Cardiac muscle cell (in vitro differentiated cells and primary cell): ENCODE results near the gene PRKAG2. TPM values are rescaled to one million over a fixed set of nuclear protein-coding genes. Genes with fewer than 3 reads are reported as not detected.

ENCODE experiments used
- DNase-seq, 2 donors: peaks; one replicate each; pipeline versions ENCODE4 v3.0.0 to v3.0.0-alpha.2; 2010 to 2017; ENCODE audit warnings: low read depth in 1 of 2, low spot score in 1 of 2
- H3K27ac ChIP-seq: fragments of 200-600 bp; sonication (generic); 2 replicates; pipeline ENCODE4 v1.5.1; 2016
- H3K27me3 ChIP-seq: fragments of 200-600 bp; sonication (generic); 2 replicates; pipeline ENCODE4 v1.6.0; 2016; ENCODE audit warnings: control low read depth
- H3K36me3 ChIP-seq: fragments of 200-600 bp; sonication (generic); 2 replicates; pipeline ENCODE4 v1.5.1; 2016; ENCODE audit warnings: control low read depth
- H3K4me1 ChIP-seq: fragments of 200-600 bp; sonication (generic); 2 replicates; pipeline ENCODE4 v1.8.1; 2017; ENCODE audit warnings: low read depth, mild to moderate bottlenecking, mixed run types
- H3K4me3 ChIP-seq: fragments of 200-600 bp; sonication (generic); 2 replicates; pipeline ENCODE4 v1.5.1; 2016; ENCODE audit warnings: mild to moderate bottlenecking
- H3K9me3 ChIP-seq: fragments of 200-600 bp; sonication (generic); 2 replicates; pipeline ENCODE4 v1.5.1; 2017; ENCODE audit warnings: low read depth, mild to moderate bottlenecking, control low read depth
- CTCF ChIP-seq: IDR thresholded peaks from 2 replicates; pipeline ENCODE4 v1.5.1; 2012; ENCODE audit warnings: low read depth, mild to moderate bottlenecking, low read length
- polyA plus RNA-seq: library from polyadenylated mRNA; unstranded; fragments of >200 nt; fragmentation: Nextera tagmentation; extraction: Ambion mirVana; gene quantifications from 2 replicates; pipeline ENCODE4 v1.2.1, GENCODE V29; 2016
- total RNA-seq: library from RNA; depleted of rRNA; stranded (reverse); fragments of >200 nt; gene quantifications from 2 replicates; pipeline ENCODE4 v1.2.3, GENCODE V29; 2016

PRKAG2 gene
- total and polyA plus RNA-seq, 2 experiments from 2014 or later = 43.4 to 85.3 TPM

GRCh38 chr7:151691449-151691848, 185.5 kb downstream of the PRKAG2 start:
- Histone ChIP-seq H3K27ac (peak overlapping the region; percentile 87), H3K36me3 (no peaks in the 10 kb centered on the region), H3K4me1 (peaks cover 74% of the 10 kb centered on the region), H3K27me3 (no peaks in the 10 kb centered on the region), H3K9me3 (no peaks in the 10 kb centered on the region), H3K4me3 (no peak overlapping the region)
- TF ChIP-seq CTCF = no peak
- DNase-seq = no peak

GRCh38 chr7:151690606-151691005, 186.3 kb downstream of the PRKAG2 start:
- Histone ChIP-seq H3K4me1 (peaks cover 69% of the 10 kb centered on the region), H3K27ac (peak overlapping the region; percentile 87), H3K4me3 (no peak overlapping the region), H3K36me3 (no peaks in the 10 kb centered on the region), H3K9me3 (no peaks in the 10 kb centered on the region), H3K27me3 (no peaks in the 10 kb centered on the region)
- peak in 1 of 2 donors; percentile 42 for DNase-seq
- no peak for TF ChIP-seq CTCF

DNA sequence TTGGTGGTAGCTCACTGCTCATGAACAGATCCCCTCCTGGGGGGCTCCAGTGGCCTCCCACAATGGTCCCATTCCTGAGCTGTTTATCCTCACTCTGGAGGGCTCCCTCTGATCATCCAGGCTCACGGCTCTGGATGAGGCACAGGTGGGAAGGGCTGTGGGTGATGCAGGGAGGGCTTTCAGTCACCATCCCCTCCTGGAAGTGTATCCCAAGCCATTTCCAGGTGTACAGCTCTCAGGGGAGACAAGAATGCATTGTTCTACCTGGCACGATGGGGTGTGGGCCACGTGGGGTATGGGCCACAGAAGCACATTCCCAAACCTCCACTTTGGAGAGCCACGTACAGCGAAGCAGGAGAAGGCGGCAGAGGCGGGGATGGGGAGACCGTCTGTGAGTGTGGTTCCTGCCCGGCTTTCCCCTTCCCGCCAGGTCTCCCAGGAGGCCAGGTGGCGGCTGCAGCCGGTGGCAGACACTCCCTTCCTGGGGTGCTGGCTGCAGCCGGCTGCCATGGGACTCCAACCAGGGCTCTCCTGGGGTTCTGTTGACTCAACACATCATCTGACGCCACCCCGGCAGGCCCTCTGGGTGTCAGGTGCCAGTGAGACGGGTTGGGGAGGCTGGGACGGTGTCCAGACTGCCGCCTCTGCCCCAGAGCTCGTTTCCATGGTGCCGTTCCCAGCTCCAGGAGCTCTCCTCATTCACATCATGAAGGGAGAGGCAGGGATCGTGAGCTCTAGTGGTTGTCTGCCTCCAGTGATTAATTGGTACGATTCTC, 187.5 kb downstream of the PRKAG2 start:
- Histone ChIP-seq H3K36me3 (no peaks in the 10 kb centered on the region), H3K27ac (peak overlapping the region; percentile 87), H3K9me3 (no peaks in the 10 kb centered on the region), H3K4me3 (no peak overlapping the region), H3K4me1 (peaks cover 60% of the 10 kb centered on the region), H3K27me3 (no peaks in the 10 kb centered on the region)
- no peak for TF ChIP-seq CTCF
- peak in 1 of 2 donors; percentile 40 for DNase-seq

- Histone ChIP-seq H3K27me3 (no peaks in the 10 kb centered on the region), H3K9me3 (no peaks in the 10 kb centered on the region), H3K27ac (peak overlapping the region; percentile 71), H3K4me1 (peaks cover 58% of the 10 kb centered on the region), H3K4me3 (no peak overlapping the region), H3K36me3 (no peaks in the 10 kb centered on the region)
- DNase-seq = no peak
- no peak for TF ChIP-seq CTCF
Observed at GRCh38 chr7:151688236-151688780, 188.6 kb downstream of the PRKAG2 start.

DNA sequence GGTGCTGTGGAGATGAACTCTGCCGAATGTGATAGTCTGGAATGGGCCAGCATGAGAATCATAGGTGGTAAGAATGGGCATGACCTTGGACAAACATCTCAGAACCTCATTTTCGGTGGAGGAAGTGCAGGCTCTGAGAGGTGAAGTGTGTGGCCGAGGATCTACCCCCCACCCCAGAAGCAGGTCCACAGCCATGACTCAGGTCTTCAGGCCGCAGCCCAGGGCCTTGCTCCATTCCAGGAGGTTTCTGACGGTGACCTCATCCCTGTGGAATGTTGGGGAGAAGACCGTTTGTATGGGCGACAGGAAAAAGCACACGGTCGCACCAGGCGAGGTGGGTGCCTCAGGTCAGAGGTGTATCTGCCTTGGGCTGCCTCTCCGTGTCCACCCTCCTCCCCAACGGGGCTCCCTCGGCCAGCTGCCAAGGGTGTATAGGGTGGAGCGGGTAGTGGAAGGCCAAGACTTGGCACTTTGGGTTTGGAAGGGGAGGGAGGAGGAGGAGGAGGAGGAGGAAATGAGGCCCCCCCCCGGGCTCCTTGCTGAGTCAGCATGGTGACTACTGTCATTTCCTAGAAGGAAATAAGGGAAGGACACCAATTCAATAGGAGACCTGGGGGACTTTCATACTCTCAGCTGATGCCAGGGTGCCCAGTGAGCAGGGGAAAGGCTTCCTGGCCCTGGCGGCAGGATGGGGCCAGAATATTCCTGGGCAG, 189.2 kb downstream of the PRKAG2 start:
- no peaks in the 10 kb centered on the region for H3K27me3 ChIP-seq
- peak; percentile 48 to 95 for DNase-seq
- peak overlapping the region; percentile 71 for H3K27ac ChIP-seq
- TF ChIP-seq CTCF = no peak
- H3K36me3 ChIP-seq = no peaks in the 10 kb centered on the region
- H3K9me3 ChIP-seq = no peaks in the 10 kb centered on the region
- no peak overlapping the region for H3K4me3 ChIP-seq
- peaks cover 53% of the 10 kb centered on the region for H3K4me1 ChIP-seq
